Measurements from ENCODE around the gene PIM3.
"Not testable (repeated sequence)": the region's sequence is repeated elsewhere in the genome, so short reads cannot be mapped to it uniquely, and the experiment has no call there.

Gene PIM3

DNA sequence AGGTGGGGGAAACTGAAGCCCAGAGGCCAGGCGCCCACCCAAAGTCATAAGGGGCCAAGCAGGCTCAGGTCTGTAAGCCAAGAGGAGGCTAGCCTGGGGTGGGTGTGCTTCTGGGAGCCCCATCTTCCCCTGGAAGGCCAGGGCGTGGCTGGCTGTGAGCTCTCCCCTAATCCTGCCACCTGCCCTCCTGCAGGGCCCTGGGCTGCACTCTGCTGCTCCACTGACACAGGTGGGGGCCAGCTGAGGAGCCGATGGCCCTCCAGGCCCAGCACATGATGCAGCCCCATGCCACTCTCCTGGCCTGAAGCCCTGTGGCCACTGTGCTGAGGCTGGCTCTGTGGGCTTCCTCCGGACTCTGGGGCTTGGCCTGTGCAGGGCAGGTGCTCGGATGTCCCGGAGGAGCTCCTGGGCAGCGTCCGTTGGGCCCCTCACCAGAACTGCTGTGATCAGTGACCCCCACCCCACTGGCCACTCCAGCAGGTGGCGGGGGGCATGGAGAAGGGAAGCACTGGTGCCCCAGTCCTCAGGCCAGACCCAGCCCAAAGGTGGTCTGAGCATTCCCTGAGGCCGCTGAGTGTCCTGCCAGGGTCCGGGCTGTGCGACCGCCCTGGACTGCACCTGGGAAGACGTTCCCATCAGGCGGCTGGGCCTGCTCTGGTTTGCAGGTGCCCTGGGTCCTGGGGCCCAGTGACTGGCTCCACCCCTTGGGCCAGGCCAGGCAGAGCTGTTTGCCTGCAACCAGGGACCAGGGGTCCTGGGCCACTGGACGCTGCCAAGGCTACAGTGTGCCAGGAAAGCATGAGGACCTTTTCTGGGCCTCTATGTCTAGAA, 8.5 kb downstream of the PIM3 start:
- no peak for DNase-seq

DNA sequence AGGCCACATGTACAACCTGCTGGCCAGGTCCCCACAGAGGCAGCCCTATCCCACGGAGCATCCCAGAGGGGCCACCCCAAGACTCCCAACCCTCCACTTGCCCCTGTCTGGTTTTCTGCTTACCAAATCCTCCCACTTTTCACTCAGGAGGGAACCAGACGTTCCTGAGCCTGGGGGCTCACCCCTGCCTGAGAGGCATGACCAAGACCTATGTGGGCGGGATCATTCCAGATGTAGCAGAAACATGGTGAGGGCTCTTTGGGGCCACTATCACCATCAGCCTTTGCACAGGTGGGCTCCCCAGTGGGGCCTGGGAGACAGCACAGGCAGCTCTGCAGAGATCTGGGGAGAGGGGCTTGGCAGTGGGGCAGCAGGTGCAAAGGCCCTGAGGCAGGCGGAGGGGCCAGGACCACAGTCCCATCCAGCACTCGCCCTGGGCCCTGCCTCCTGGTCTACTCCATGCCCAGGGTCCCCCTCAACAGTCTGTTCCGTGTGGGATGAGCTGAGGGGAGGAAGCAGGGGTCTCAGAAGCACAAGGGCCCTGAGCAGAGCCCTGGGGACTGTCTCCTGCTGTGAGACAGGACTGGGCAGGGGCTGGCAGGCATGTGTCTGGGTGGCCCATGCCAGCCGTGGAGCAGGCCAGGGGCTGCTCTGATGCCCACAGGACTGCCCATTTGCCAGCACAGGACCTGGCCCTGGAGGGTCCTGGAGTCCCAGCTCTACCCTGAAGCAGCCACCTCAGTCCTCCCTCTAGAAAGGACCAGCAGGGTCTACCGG, 9.4 kb downstream of the PIM3 start:
- DNase-seq, result no peak

DNA sequence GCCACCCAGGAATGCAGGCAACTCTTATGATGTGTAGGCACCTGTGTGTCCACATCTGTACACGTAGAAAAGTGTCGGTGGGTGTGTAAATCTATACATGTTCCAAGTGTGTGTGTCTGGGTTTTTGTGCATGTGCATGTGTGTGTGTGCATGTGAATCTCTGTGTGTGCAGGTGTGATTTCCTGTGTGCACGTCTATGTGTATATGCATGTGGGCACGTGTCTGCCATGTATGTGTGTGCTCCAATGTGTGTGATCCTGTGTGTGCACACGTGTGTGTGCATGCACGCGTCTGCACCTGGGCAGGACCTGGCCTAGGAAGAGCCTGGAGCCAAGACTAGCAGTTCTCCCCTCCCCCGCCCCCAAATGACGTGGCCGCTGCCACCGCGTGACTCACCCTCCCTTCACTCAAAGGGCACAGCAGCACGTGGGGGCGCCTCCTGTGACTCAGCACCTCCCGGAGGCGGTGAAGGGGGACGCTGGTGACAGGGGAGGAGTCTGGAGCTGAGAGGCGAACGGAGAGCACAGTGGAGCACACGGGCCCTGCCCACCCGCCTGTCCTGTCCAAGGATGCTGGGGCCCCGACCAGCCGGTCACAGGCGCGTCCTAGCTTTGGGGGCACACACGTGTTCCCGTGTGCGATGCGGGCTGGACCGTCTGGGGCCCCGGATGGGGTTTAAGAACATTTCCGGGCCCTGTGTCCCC, 10.1 kb downstream of the PIM3 start:
- peak; percentile 92 for DNase-seq

DNA sequence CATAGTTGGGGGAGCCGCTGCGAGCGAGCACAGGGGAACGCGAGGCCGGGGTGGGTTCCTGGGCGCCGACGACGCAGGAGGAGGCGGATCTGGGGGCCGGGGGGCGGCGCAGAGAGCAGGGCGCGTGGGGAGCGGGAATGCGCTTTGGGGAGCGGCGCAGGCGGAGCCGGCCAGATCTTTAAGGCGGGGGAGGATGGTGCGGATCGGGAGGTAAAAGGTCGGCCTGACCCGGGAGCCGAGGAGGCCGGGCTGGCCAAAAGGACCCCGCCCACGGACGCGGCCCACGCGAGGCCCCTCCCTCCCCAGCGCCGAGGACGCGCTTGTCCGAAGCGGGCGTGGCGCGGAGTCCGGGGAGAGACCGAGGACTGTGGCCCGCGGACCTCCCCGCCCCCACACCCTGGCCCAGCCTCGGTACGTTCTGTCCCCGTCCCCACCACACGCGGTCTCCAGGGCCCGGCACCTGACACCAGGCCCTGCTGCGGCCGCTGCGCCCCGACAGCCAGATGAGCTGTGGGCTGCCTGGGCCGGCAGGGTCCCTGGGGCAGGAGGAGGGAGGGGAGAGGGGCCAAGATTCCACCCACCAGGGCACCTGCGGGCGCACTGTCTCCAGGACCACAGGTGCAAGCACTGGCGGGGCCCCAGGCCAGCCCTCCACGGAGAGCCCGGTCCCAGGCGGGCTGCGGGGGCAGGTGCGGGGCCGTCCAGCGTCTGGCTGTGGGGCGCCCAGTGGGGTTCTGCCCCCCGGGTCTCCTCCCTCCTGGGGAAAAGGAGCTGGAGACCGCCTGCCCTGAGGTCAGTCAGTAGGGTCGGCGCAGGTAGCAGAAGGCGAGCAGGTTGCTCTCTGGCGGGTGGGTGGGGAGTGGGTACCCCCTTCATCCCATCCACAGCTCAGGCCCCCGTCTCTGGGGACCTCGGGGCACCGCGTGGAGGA, 10.9 kb downstream of the PIM3 start:
- DNase-seq, result no peak

DNA sequence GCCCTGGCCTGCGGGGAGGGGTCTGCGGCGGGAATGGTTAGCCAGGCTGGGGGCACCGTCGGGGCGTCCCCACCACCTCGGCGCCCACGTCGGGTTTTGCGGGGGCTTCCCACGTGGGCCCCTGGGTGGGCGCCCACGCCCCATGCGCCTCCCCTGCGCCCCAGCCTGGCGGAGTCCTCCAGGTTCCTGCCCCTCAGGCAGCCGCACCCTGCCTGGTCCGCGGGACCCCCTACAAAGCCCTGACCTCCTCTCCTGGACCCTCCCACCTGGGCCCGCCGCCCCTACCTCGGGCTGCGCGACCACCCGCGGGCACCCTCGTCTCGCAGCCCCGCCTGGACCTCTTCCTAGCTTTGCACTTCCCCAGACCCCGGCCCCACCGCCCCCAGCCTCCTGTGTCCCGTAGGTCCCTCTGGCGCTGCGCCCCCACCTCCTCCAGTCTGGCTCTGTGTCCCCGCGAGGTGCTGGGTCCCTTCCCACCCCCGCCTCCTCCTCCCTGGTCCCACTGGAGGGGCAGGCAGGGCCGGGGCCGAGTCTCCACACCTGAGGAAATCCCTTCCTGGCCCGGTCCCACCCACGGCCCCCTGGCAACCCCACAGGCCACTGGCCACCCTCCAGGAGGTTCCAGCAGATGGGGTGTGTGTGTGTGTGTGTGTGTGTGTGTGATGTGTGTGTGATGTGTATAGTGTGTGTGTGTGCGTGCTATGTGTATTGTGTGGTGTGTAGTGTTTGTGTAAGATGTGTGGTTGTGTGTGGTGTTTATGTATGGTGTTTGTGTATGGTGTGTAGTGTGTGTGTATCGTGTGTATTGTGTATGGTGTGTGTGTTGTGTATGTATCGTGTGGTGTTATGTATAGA, 11.8 kb downstream of the PIM3 start:
- no peak for DNase-seq

DNA sequence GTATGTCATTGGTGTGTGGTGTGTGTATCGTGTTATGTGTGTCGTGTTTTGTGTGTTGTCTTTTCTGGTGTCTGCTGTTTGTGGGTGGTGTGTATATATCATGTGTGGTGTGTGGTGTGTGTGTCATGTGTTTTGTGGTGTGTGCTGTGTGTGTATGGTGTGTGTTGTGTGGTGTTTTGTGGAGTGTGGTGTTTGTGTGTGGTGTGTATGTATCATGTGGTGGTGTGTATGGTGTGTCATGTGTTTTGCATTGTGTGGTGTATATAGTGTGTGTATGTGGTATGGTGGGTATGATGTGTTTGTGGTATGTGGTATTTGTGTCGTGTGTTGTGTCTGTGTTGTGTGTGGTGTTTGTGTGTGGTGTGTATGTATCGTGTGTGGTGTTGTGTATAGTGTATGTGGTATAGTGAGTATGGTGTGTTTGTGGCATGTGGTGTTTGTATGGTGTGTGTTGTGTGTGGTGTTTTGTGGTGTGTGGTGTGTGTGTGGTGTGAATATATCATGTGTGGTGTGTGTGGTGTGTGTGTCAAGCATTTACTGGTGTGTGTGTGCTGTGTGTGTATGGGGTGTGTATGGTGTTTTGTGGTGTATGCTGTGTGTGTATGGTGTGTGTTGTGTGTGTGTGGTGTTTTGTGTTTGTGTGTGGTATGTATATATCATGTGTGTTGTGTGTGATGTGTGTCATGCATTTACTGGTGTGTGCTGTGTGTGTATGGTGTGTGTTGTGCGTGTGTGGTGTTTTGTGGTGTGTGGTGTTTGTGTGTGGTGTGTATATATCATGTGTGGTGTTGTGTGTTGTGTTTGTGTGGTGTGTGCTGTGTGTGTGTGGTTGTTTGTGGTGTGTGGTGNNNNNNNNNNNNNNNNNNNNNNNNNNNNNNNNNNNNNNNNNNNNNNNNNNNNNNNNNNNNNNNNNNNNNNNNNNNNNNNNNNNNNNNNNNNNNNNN, 12.7 kb downstream of the PIM3 start:
- DNase-seq, result no peak

DNA sequence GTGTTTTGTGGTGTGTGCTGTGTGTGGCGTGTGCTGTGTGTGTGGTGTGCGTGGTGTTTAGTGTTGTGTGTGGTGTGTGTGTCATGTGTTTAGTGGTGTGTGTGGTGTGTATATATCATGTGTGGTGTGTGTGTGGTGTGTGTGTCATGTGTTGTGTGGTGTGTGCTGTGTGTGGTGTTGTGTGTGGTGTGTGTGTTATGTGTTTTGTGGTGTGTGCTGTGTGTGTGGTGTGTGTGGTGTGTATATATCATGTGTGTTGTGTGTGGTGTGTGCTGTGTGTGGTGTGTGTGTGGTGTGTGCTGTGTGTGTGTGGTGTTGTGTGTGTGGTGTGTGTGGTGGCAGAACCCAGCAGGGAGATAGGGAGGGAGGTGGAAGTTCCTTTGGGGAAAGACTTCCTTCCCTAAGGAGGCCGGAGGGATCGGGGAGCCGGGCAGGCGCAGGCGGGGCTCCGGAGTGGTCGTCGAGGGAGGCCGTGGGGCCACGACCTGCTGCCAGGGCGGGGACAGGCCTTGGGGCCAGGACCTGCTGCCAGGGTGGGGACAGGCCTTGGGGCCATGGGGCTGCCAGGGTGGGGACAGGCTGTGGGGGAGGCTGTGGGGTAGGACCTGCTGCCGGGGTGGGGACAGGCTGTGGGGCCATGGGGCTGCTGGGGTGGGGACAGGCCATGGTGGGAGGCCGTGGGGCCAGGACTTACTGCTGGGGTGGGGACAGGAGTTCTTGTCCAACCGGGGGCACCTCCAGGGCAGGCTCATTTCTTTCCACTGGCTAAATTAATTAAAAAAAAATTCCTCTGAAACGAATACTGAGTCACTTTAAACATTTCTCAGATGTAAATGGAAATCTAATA, 15.2 kb downstream of the PIM3 start:
- DNase-seq, result no peak

DNA sequence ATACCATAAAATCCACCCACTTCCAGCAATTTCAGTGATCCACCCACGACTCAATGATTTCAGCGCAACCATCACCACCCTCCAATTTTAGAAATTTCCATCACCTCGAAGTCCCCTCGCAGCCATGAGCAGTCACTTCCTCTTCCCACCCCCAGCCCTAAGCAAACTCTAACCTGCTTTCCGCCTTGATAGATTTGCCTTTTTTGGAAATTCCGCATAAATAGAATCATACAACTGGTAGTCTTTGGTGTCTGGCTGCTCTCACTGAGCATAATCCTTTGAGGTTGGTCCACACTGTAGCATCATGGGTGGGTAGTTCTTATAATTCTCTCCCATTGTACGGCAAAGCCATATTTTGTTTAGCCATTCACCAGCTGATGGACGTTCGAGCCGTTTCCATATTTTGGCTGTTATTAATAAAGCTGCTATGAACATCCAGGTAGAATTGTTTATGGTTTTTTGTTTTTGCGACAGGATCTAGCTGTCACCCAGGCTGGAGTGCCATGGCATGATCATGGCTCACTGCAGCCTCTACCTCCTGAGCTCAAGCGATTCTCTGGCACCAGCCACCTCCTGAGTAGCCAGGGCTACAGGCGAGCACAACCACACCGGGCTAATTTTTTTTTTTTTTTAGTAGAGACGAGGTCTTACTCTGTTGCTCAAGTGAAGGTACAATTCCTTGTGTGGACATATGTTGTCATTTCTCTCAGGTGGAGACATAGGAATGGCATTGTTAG, 16.0 kb downstream of the PIM3 start:
- DNase-seq, result no peak

DNA sequence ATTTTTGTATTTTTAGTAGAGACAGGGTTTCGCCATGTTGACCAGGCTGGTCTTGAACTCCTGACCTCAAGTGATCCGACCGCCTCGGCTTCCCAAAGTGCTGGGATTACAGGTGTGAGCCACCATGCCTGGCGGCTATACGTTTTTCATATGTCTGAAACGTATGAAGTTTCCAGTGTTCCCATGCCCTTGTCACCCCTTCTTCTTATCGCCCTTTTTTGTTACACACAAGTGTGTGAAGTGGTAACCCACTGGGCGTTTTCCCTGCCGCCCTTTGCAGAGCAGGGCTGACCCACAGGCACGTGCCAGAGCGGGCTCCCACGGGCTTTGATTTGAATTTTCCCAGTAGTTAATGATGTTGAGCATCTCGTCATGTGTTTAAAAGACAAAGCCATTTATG, 17.0 kb downstream of the PIM3 start:
- DNase-seq, result no peak

DNA sequence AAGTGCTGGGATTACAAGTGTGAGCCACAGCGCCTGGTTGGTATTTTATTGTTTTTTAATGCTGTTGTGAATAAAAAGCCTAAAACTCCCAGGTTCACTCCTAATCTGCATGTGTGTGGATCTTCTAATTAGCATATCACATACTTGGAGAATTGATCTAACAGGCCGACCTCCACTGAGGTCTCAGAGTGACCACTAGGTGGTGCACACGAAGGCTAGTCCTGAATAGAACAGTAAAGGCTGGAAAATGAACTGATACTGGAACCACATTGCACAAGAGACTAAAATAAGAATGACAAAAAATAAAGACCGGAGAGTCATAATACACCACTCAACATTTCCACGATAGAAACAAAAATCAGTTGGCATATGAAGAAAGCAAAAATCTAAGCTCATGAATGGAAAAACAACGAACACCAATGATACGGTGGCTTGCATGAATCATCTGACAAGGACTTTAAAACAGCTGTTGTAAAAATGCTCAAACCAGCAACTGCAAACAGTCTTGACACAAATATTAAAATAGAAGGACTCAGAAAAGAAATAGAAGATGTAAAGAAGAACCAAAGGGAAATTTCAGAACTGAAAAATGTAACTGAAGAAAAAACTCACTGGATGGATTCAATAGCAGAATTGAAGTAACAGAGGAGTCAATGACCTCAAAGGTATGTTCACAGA, 19.2 kb downstream of the PIM3 start:
- DNase-seq, result no peak

DNA sequence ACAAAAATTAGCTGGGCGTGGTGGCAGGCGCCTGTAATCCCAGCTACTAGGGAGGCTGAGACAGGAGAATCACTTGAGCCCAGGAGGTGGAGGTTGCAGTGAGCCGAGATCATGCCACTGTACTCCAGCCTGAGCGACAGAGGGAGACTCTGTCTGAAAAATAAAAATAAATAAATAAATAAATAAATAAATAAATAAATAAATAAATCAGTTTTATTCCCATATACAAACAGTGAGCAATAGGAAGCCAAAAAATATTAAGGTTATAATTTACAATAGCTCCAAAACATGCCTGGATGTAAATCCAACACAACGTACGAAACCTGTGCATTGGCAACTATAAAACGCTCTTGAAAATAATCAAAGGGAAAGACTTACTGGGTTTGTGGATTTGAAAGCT, 21.2 kb downstream of the PIM3 start:
- not testable (repeated sequence) for DNase-seq

DNA sequence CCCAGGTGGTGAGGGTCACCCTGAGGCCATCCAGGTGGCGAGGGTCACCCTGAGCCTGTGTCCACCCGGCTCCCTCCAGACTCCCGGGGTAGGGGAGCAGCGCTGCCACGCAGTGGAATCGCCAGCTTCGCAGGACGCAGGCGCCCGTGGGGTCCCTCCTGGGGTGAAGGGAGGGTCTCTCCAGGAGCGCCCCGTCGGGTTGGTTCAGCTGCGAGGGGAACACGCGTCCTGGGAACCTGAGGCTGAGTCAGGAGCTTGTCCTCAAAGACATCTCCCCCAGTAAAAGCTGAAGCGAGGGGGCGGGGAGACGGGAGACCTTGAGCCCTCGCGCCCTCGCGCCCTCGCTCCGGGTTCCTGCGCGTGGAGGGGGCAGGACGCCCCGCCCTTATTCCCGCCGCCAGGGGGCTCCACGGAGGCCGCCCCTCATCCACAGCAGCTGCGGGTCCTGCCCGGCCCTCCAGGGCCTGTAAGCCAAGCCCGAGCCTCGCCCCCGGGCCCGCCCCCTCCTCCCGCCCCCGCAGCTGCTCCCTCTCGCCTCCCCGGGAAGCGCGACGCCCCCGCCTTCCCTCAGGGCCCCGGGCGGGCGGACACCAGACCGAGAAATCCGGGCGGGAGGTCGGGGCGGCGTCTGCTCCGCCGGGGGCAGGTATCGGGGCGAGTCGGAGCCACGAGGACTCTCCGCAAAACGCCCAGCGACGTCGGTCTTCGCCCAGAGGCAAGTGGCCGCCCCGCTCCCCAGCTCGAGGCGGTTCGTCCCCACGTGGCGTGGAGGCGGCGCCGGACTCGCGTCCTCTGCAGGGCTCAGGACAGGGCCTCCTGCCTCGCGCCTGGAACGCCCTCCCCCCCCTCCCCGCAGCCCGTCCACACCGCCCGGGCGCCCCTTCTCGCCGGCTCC, 22.8 kb downstream of the PIM3 start:
- no peak for DNase-seq

DNA sequence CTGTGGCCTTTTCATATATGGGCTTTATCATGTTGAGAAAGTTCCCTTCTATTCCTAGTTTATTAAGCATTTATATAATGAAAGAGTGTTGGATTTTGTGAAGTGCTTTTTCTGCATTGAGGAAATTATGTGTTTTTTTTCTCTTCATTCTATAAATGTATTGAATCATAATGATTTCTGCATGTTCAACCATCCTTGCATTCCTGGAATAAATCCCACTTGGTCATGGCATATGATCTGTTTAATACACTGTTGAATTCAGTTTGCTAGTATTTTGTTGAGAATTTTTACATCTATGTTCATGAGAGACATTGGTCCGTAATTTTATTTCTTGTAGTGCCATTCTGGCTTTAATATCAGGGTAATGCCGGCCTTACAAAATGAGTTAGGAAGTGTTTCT, 25.8 kb downstream of the PIM3 start:
- no peak for DNase-seq

DNA sequence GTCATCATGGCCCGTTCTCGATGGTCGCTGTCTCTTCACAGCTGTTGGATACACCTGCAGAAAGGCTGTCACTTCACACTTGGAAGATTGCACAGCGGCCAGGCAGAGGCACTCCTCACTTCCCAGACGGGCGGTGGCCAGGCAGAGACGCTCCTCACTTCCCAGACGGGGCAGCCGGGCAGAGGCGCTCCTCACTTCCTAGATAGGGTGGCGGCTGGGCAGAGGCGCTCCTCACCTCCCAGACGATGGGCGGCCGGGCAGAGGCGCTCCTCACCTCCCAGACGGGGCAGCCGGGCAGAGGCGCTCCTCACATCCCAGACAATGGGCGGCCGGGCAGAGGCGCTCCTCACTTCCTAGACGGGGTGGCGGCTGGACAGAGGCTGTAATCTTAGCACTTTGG, 29.3 kb downstream of the PIM3 start:
- not testable (repeated sequence) for DNase-seq

DNA sequence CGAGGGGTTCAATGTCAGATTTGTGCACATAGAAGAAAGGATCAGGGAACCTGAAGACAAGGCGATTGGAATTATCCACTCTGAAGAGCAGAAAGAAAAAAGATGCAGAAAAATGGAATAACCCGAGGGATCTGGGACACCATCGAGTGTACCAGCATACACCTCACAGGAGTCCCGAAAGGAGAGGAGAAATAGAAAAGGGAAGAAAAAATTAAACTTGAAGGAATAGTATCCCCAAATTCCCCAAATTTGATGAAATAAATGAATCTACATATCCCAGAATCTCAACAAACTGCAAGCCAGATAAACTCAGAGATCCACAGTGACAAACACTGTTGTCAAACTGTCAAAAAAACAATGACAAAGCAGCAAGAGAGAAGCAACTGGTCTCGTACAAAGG, 30.6 kb downstream of the PIM3 start:
- no peak for DNase-seq

DNA sequence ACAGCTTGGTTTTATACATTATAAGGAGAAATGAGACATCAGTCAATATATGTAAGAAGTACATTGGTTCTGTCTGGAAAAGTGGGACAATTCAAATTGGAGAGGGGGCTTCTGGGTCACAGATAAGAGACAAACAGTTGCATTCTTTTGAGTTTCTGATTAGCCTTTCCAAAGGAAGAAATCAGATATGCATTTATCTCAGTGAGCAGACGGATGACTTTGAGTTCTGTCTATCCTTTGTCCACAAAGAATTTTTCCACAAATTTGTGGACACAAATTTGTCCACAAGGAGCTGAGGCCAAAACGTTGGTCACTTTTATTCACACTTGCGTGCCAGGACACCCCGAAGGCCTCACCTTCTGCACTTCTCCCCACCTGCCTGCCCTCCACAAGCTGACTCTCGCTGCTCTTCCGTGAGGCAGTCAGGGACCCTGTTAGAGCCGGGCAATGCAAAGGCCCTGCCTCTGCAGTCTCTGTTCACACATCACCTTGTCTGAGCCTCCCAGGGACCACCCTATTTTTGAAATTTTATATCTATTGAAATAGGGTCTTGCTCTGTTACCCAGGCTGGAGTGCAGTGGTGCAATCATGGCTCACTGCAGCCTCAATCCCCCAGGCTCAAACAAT, 31.4 kb downstream of the PIM3 start:
- no peak for DNase-seq

Measured in NK-92 treated with Interleukin-12 subunit alpha and Interleukin-12 subunit beta, amount 100 ng/mL, for 24 hours (cell line).